ENCODE data around the gene CALHM1. TPM values are rescaled to one million over a fixed set of nuclear protein-coding genes. Genes with fewer than 3 reads are reported as not detected.
"Not testable (repeated sequence)": the region's sequence is repeated elsewhere in the genome, so short reads cannot be mapped to it uniquely, and the experiment has no call there.

The CALHM1 gene, protein sequence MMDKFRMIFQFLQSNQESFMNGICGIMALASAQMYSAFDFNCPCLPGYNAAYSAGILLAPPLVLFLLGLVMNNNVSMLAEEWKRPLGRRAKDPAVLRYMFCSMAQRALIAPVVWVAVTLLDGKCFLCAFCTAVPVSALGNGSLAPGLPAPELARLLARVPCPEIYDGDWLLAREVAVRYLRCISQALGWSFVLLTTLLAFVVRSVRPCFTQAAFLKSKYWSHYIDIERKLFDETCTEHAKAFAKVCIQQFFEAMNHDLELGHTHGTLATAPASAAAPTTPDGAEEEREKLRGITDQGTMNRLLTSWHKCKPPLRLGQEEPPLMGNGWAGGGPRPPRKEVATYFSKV
- total RNA-seq (2014; rRNA removed; shearing (Covaris generic)) = not detected in 2 replicates
- not detected in 2 replicates for polyA plus RNA-seq (2014; cell fraction: nucleus; rRNA removed)

DNA sequence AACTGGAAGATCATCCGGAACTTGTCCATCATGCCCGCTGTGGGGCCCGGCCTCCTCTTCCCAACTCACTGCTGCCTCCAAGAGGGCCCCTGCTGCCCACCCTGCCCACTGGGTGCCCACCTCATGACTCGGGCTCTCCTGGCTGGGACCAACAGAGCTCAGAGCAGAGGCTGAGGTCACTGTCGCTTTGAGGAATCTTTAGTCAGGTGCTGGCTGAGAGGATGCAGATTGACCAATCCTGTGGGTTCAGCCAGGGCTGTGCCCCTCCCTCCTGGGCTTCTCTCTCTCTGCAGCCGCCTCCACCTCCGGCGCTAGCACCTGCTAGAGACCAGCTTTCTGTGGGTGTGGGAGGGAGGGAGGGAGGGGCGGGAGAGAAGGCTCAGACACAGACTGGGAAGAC lies at the start of gene CALHM1:
TSS of gene CALHM1 (minus strand) at position 181 of the 400 bp plus-strand sequence. CDS start at position 32, 149 bp downstream.
- no peak for DNase-seq (ENCODE audit: extremely low read depth, low read depth)

- DNase-seq (ENCODE audit: extremely low read depth, low read depth) = no peak
Observed at GRCh38 chr10:103507235-103508191, 48.8 kb upstream of the CALHM1 start.

DNA sequence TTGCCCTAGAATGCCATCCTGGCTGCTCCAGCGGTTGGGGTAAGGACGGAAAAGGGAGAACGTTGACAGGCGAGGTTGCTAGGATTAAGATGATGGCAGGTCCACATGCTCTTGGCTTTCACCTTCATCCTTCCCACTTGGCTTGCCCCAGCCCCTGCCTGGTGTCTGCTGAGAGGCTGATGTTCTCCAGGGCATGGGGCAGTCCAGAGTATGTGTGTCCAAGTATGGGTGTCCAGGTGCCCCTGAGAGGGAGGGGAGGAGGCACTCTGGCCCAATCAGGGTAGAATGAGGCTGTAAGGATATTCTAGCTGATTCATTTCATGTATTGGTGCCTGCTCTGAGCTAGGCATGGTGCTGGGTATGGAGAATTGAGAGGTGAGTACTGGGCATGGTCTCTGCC lies 47.4 kb upstream of the CALHM1 start:
- no peak for DNase-seq (ENCODE audit: extremely low read depth, low read depth)

- no peak for DNase-seq (ENCODE audit: extremely low read depth, low read depth)
Observed at GRCh38 chr10:103504181-103504783, 45.6 kb upstream of the CALHM1 start.

- DNase-seq (ENCODE audit: extremely low read depth, low read depth) = not testable (repeated sequence)
Observed at GRCh38 chr10:103503777-103504176, 45.1 kb upstream of the CALHM1 start.

DNA sequence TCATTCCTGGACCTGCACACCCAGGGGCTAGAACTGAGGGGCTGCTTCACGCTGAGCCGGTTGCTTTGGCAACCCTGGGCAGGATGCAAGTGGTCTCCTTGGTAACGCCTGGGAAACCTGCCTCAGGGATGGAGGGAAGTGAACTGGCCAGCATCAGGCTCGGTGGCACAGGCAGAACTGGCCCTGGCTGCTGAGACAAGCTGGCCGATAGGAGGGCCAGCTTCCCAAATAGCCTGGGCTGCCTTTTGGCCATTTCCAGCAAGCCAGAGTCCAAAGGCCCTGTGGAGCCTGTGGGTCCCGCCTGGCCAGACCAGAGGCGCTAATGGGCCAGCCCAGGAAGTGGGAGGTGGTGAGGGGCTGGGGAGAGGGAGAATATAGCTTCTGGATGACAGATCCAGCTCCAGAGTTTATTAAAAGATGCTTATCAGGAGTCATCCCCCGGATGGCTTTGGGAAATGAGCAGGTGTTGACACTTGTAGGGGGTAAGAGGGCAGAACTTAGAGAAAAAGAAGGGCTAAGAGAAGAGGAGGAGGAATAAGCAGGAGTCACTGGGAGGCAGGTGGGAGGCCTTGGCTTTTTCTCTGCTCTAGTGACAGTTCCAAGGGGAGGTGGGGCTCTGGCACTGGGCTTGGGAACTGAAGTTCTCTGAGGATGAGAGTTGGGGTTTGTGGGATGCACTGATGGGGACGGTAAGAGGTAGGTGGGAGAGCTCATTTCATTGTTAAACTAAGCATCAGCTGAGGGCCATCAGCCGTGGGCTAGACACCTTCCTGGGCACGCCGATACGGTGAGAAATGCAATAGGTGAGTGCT lies 44.4 kb upstream of the CALHM1 start:
- no peak for DNase-seq (ENCODE audit: extremely low read depth, low read depth)

DNA sequence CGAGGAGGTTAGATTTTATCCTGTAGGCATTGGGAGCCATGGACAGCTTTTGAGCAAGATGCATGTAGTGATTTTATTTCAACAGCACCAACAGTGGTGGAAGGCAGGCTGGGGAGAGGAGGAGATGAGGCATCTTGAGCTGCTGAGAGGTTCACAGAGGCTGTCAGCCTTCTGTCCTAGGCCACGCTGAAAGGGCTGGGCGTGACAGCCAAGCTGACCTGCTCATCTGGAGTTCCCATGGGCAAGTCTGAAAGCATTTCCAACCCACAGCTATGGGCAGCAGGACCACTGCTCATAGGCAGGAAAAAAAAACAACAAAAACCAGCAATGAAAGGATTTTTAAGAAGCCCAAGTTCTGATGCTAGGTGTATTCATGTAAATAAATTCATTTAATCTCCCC lies 42.5 kb upstream of the CALHM1 start:
- DNase-seq (ENCODE audit: extremely low read depth, low read depth) = no peak

- no peak for DNase-seq (ENCODE audit: extremely low read depth, low read depth)
Observed at GRCh38 chr10:103500481-103500880, 41.8 kb upstream of the CALHM1 start.

DNA sequence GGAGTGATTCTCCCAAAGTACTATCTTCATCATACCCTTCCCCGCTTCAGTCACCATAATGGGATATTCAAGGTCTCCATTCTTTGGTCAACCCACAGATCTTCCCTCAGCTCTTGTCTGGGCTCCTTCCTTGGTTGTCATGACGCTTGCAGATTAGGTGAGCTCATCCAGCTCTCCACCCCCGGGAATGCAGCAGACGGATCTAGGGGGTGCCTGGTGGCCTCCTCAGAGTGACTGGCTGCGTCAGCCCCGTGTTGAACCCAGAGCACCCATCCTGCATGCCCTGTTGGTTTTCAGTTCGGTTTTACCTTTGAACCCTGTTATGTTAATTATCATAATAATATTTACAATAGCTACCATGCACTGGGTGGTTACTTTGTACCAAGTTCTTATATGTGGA lies 41.2 kb upstream of the CALHM1 start:
- no peak for DNase-seq (ENCODE audit: extremely low read depth, low read depth)

DNA sequence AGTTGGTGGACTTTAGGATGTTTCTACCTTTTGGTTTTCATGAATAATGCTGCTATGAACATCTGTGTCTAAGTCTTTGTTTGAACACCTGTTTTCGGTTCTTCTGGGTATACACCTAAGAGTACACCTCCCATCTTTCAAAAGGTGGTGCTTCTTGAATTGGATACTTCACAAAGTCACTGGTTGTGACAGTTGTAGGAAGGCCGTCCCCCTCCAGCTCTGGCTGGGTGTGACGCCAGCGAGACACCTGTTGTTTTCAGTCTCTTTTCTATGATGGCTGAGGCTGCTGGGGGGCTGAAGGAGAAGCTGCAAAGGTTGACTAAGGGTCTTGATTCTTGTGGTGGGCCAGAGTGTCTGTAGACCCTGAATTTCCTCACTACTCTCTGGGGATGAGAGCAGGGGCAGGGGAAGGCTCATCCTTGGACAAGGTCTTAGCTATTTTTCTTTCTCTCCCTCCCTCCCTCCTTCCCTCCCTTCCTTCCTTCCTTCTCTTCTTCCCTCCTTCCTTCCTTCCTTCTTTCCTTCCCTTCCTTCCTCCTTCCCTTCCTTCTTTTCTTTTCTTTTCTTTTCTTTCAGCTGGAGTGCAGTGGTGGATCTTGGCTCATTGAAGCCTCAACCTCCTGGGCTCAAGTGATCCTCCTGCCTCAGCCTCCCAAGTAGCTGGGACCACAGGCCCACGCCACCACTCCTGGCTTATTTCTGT lies 40.4 kb upstream of the CALHM1 start:
- no peak for DNase-seq (ENCODE audit: extremely low read depth, low read depth)

GRCh38 chr10:103497161-103497915 lies 38.6 kb upstream of the CALHM1 start:
- no peak for DNase-seq (ENCODE audit: extremely low read depth, low read depth)

GRCh38 chr10:103495321-103495720 lies 36.6 kb upstream of the CALHM1 start:
- no peak for DNase-seq (ENCODE audit: extremely low read depth, low read depth)

DNA sequence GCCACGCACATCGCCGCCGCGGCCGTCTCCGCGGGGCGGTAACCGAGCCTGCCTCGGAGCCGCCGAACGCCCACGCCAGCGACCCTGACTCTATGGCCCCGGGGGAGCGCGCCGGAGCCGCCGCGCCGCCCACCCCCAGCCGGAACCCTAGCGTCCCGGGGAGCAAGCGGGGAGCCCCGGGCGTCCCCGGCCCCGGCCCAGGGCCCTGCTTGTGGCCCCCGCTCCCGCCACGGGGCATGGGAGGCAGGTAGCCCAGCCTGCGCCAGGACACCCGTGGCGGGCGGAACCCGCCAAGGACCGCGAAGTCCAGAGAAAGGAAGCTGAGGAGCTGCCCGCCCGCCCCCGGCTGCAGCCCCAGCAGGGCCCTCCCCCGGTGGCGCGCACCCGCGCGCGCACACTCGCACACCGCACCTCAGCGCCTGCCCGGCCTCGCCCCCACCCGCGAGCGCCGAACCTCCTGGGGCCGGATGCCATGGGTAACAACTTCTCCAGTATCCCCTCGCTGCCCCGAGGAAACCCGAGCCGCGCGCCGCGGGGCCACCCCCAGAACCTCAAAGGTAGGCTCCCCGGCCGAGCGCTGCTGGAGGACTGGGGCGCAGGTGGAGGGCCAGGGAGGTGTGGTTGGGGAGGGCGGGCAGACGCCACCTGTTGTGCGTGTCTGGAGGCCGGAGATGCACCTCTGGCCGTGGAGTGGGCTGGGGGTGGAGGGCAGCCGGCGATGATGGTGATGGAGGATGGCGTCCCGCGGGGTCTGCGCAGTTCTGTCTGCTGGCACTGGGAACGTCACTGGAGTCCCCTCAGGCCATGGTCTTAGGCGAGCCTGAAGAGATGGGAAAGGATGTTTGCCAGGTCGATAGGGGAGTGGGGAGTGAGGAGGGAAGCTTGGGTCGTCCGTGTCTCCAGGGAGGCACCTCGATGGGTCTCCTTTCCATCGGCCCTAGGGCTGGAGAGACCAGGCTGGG lies 35.5 kb upstream of the CALHM1 start:
- no peak for DNase-seq (ENCODE audit: extremely low read depth, low read depth)

DNA sequence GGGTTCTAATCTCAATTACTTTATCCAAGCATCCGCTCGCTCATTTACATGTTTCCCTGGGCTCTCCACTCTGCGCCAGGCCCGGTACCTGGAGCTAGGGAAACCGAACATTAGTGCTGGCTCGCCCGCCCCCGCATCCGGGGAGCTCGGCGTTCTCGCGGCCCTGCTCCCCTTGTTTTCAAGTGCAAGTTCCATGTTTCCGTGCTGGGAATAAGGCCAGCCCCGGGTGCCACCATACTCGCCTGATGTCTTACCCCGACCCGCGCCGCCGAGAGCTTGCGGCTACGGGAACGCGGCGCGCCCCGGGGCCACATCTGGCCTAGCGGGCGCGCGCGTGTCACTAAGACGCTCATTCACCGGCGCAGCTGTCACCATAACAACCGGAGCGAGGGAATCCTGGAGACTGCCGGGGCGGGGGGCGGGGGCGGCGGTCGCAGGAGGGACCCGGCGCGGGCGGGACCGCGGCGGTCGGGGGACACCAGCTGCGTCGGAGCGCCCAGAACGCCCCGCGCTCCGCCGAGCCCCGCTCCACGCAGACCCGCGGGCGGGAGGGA lies 34.7 kb upstream of the CALHM1 start, which contains the start of gene NEURL1:
TSS of gene NEURL1 (plus strand) at position 344 of the 554 bp plus-strand sequence. CDS start 683 bp downstream, outside the sequence.
- no peak for DNase-seq (ENCODE audit: extremely low read depth, low read depth)

GRCh38 chr10:103492655-103493261 lies 34.1 kb upstream of the CALHM1 start:
- no peak for DNase-seq (ENCODE audit: extremely low read depth, low read depth)

- peak; percentile 16 for DNase-seq (ENCODE audit: extremely low read depth, low read depth)
Observed at GRCh38 chr10:103491729-103492364, 33.1 kb upstream of the CALHM1 start.

Data from NCI-H460 (cell line).